Measurements from ENCODE around the gene GCN1.
"Not testable (repeated sequence)": the region's sequence is repeated elsewhere in the genome, so short reads cannot be mapped to it uniquely, and the experiment has no call there.

The GCN1 gene

GRCh38 chr12:120215766-120216735 lies 21.5 kb upstream of the GCN1 start:
- no peak for DNase-seq (ENCODE audit: low read depth, low spot score)

DNA sequence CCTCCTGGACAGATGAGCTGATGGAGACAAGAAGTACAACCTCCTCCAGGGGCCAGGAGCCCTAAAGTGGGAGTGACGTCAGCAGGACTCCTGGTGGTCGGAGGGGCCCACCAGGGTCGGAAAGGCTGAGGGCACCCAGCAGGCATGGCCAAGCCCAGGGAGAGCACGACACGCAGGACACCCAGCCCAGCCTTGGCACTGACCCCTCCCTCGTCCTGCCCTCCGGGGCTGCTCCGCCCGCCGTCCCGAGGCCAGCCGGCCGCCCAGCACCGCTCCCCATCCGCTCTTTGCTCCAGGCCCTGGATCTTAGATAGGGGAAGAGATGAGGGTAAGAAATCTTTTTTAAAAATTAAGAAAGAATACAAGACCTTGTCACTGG lies 20.8 kb upstream of the GCN1 start:
- DNase-seq (ENCODE audit: low read depth, low spot score) = no peak

- no peak for DNase-seq (ENCODE audit: low read depth, low spot score)
Measured at GRCh38 chr12:120214626-120215356, 20.3 kb upstream of the GCN1 start.

DNA sequence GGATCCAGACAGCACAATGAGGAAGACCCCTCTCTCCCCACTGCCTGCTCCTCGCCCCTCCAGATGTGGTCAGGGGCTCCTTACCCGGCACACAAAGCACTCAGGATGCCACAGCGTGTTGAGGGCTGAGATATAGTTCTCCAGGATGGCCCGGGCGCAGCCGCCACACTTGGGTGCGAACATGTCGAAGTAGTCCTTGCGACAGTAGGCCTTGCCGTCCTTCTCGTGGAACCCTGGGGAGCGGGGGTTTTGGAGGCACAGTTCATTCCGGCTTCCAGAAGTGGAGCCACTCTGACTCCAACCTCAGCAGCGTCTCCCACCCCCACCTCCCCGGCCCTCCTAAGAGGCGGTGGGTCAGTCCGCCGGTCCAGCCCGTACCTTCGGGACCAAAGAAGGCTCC lies 19.2 kb upstream of the GCN1 start:
- no peak for DNase-seq (ENCODE audit: low read depth, low spot score)

DNA sequence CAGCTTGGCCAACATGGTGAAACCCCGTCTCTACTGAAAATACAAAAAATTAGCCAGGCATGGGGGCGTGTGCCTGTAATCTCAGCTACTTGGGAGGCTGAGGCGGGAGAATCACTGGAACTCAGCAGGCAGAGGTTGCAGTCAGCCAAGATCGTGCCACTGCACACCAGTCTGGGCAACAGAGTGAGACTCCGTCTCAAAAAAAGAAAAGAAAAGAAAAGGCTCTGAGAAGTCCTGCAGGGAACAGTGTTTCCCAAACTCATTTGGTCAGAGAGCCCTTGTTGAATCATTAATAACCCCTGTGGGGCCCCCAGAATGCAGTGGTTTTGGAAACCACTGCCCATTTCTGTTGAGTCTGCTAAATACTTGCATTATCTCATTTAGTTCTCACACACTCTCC lies 18.7 kb upstream of the GCN1 start:
- DNase-seq (ENCODE audit: low read depth, low spot score) = not testable (repeated sequence)

GRCh38 chr12:120212301-120212700 lies 17.8 kb upstream of the GCN1 start:
- DNase-seq (ENCODE audit: low read depth, low spot score) = no peak

DNA sequence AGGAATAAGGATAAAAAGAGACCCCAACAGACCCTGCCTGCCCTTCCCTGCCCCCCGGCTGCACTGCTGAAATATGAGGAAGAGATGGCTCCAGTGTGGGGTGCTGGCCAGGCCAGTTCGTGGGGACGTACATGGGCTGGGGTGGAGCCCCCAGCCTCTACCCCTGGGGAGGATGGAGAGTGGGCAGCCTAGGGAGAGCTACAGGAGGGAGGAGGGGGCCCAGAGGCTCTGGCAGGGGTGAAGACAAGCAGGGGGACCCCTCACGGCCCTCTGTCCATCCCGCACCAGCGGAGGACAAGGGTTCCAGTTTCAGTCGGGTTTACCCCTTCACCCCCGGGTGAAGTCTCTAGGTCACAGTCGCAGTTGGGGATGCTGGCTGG lies 17.4 kb upstream of the GCN1 start:
- no peak for DNase-seq (ENCODE audit: low read depth, low spot score)

DNA sequence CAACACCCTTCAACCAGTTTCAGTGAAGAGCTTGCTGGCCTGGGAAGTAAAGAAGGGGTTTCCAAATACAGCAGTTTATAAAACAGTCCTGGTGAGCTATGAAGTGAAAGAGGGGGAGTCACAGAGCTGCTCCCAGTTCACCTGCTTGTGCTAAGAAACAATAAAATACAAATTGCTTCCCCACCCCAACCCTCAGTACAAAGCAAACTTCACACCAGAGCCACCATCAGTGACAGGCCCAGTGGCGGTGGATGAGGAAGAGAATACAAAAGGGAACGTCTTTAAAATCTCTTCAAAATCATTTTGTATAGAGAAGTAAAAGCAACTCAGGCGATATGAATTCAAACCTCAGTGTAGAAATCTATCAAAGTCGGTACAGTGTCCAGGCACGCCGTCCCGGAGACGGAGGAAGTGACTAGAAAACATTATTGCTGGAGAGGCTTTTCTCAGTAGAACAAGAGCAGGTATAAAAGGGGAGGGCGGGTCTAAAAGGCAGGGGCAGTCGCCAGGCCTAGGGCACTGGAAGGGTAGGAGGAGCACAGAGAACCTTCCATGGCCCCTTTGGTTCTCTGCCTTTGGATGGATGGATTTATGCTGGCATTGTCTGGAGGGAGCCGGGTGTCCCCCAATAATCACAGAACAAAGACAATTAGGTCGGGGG lies 16.9 kb upstream of the GCN1 start:
- no peak for DNase-seq (ENCODE audit: low read depth, low spot score)

GRCh38 chr12:120209851-120210250 lies 15.3 kb upstream of the GCN1 start:
- DNase-seq (ENCODE audit: low read depth, low spot score) = no peak

DNA sequence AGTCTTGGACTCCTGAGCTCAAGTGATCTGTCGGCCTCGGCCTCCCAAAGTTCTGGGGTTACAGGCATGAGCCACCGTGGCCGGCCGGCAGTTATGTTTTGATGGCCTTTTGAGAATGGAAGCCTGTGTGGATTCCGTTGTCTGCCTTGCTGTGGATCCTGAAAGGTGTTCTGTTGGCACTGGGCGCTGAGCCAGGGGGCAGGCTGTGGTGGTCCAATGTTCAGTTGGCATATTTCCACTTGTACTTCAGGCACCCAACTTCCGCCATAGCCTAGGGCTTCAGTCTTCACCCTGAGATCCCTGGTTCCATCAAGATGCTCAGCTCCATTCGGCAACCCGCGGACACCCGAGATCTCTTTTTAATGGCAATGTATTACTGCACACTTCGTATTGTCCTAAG lies 12.7 kb upstream of the GCN1 start:
- no peak for DNase-seq (ENCODE audit: low read depth, low spot score)

GRCh38 chr12:120206781-120207180 lies 12.3 kb upstream of the GCN1 start:
- not testable (repeated sequence) for DNase-seq (ENCODE audit: low read depth, low spot score)

GRCh38 chr12:120206228-120206627 lies 11.7 kb upstream of the GCN1 start:
- no peak for DNase-seq (ENCODE audit: low read depth, low spot score)

DNA sequence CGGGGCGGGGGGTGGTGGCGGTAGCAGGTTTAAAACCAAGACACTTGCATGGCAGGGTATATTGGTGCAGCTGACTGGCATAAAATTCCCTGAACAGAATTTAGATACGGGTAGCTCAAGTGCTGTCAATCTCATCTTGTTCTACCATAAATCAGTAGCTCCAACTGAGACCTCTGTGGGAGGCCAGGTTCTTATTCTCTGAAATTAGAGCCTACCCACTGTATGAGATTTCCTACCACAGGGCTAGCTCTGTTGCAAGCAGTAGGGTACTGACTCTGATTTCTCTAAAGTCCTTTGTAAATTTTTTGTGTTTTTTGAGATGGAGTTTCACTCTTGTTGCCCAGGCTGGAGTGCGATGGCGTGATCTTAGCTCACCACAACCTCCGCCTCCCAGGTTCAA lies 9.7 kb upstream of the GCN1 start:
- DNase-seq (ENCODE audit: low read depth, low spot score) = no peak

GRCh38 chr12:120200364-120200800 lies 5.9 kb upstream of the GCN1 start:
- no peak for DNase-seq (ENCODE audit: low read depth, low spot score)

GRCh38 chr12:120199595-120200306 lies 5.2 kb upstream of the GCN1 start:
- no peak for DNase-seq (ENCODE audit: low read depth, low spot score)

DNA sequence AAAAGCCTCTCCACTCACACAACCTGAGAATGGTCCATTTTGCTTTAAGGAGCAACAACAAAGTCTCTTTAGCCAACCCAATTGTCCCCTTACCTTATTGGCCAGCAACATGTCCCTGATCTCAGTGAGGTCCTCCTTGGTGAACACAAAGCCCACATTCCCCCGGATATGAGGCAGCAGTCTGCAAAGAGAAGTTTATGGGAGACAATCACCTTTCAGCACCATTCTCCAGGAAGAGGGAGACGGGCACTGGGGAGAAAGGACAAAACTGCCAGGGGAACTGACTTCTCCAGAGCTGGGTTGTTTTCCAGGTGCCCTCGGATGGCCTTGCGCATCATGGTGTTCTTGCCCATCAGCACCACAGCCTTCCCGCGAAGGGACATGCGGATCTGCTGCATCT lies 4.5 kb upstream of the GCN1 start:
- DNase-seq (ENCODE audit: low read depth, low spot score) = no peak

GRCh38 chr12:120197542-120197887 lies 3.0 kb upstream of the GCN1 start:
- DNase-seq (ENCODE audit: low read depth, low spot score) = no peak

- DNase-seq (ENCODE audit: low read depth, low spot score) = not testable (repeated sequence)
Measured at GRCh38 chr12:120196817-120197541, 2.5 kb upstream of the GCN1 start.

DNA sequence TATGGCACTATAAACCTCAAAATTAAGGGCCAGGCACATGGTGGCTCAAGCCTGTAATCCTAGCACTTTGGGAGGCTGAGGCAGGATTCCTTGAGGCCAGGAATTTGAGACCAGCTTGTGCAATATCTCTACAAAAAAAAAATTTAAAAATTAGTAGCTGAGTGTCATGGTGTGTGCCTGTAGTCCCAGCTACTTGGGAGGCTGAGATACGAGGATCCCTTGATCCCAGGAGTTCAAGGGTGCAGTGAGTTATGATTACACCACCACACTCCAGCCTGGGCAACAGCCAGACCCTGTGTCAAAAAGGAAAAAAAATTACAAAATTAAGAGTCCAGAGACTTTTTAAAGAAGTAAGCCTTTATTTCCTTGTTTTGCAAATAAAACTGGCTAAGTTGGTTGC lies 1.8 kb upstream of the GCN1 start:
- no peak for DNase-seq (ENCODE audit: low read depth, low spot score)

- no peak for DNase-seq (ENCODE audit: low read depth, low spot score)
Measured at GRCh38 chr12:120194226-120194533, 335 bp downstream of the GCN1 start.

DNA sequence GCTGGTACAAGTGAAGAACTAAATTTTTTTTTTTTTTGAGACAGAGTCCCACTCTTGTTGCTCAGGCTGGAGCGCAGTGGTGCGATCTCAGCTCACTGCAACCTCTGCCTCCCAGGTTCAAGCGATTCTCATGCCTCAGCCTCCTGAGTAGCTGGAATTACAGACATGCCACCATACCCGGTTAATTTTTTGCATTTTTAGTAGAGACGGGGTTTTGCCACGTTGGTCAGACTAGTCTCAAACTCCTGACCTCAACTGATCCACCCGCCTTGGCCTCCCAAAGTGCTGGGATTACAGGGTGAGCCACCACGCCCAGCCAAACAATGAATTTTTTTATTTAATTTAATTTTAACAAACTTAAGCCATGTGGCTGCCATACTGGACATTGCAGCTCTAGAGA lies 1.2 kb downstream of the GCN1 start:
- not testable (repeated sequence) for DNase-seq (ENCODE audit: low read depth, low spot score)

Measured in activated naive CD8-positive, alpha-beta T cell treated with anti-CD3 and anti-CD28 coated beads, Interleukin-2, amount 50 U/mL, for 16 hours (primary cell).